ENCODE data around the gene SPATS2L.

SPATS2L gene

DNA sequence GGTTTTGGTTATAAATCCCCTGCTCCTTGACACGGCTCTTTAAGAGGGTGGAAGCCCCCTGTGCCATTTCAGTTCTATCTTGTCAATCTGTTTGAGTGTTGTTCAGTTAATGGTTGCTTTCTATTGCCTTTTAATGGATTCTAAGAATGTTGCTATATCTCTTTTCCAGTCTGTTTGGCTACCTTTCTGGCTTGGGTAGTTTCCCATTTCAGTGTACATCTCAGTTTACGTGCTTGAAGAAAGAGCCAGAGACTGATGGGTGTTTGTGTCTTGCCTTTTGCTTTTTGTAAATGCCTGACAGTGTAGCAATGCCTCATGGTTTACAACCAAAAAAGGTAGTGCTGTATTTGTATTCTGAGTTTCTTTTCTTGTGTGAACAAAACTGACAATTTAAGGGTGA, 45.3 kb downstream of the SPATS2L start:
- peak; percentile 43 for DNase-seq (ENCODE audit: low read depth)
- peak overlapping the region; percentile 9; the same call in 1 of the 2 replicates for H3K4me3 ChIP-seq (ENCODE audit: low read depth, low read length)
- TF ChIP-seq, protein P1, sequence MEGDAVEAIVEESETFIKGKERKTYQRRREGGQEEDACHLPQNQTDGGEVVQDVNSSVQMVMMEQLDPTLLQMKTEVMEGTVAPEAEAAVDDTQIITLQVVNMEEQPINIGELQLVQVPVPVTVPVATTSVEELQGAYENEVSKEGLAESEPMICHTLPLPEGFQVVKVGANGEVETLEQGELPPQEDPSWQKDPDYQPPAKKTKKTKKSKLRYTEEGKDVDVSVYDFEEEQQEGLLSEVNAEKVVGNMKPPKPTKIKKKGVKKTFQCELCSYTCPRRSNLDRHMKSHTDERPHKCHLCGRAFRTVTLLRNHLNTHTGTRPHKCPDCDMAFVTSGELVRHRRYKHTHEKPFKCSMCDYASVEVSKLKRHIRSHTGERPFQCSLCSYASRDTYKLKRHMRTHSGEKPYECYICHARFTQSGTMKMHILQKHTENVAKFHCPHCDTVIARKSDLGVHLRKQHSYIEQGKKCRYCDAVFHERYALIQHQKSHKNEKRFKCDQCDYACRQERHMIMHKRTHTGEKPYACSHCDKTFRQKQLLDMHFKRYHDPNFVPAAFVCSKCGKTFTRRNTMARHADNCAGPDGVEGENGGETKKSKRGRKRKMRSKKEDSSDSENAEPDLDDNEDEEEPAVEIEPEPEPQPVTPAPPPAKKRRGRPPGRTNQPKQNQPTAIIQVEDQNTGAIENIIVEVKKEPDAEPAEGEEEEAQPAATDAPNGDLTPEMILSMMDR (IDR thresholded peaks at IDR 0.05; ENCODE audit: control insufficient read depth, extremely low read depth, insufficient read depth) = no peak

DNA sequence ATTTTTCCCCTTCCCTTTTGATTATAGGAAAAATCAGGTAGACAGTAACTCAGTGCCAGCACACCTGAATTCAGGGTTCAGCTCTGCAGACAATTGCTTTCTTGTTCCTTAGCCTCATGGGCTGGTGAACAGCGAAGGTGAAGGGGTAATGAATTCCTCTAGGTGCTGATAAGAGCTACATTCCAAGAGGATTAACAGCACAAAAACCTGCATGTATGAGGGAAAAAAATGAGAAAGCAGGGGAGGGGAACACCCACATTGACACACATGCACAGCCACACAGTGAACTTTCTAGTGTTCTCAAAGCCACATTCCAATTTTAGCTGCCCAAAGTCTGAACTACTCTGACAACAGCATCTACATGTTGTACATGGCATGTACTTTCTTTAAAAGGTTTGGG, 46.1 kb downstream of the SPATS2L start:
- TF ChIP-seq, protein P1 (IDR thresholded peaks at IDR 0.05; ENCODE audit: control insufficient read depth, extremely low read depth, insufficient read depth) = no peak
- no peak for DNase-seq (ENCODE audit: low read depth)
- no peak overlapping the region for H3K4me3 ChIP-seq (ENCODE audit: low read depth, low read length)

DNA sequence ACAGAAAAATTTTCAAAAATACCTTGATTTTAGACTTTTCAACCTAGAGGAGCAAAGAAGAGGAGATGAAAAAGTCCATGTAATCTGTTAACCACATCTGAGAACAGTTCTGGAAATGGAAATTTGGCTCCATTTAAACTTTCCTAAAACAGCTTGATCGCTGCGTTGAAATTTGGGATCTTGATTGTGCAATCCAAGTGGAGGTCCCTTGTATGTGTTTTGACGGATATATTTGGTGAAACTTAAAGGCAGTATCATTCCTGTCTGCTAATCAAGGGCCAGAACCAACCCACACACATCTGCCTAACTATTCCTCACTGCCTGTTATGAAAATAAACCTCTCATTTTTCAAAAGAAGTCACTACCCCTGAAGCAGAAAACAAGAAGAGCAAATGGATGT, 46.6 kb downstream of the SPATS2L start:
- TF ChIP-seq, protein P1 (IDR thresholded peaks at IDR 0.05; ENCODE audit: control insufficient read depth, extremely low read depth, insufficient read depth) = no peak
- H3K4me3 ChIP-seq (ENCODE audit: low read depth, low read length) = no peak overlapping the region
- no peak for DNase-seq (ENCODE audit: low read depth)

DNA sequence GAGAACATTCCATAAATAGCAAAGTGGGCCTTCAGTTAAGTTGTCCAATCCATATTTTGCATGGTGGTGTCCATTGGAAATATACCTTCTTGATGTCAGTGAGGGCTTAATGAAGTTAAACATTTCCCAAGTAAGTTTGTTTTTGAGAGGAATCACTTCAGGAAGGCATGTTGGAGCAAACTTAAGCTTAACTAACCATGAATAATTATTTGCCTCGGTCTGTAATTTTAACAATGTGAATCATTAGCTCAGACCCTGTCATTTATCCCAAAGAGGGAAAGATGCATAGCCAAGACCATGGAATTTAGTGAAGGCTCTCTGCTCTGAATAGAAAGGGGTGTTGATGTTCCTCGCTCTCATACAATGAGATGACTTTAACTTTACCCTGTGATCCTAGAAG, 47.4 kb downstream of the SPATS2L start:
- TF ChIP-seq, protein P1 (IDR thresholded peaks at IDR 0.05; ENCODE audit: control insufficient read depth, extremely low read depth, insufficient read depth) = no peak
- no peak for DNase-seq (ENCODE audit: low read depth)

DNA sequence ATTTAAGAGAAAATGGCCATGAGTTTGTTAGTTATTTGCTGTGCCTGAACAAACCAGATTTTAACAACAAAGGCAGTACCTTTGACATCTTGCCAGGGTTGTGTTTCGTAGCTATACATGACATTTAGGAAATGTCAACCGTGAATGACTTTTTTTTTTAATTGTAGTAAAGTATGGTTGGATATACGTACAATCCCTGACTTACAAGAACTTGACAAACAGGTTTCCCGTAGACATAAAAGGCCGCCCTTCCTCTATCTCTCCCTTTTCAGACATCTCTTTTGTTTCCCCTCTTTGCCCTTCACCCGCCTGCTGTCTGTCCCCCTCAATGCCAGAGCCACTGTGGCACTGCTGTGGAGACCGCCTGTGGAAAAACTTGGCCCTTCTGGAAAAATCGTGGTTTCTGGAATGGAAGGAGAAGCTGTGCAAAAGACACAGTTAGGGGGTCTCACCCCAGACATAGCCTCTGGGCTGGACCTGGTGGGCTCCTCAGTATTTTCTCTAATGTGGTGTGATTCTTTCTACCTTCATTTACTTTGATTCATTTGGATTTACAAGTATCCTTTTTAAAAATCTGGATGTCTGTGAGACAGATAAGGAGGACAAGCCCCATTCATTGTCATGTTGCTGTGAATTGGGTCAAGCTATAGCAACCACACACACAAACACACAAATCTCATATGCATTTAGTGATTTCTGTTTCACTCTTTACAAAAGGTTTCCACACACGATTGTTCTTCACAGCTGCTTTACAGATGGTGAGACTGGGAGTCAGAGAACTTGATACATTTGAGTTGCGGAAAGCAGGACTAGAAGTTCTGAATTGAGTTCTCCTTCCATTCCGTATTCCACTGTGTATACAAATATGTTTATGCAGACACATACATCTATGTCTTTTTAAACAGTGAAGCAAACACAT, 48.6 kb downstream of the SPATS2L start:
- TF ChIP-seq, protein P1 (IDR thresholded peaks at IDR 0.05; ENCODE audit: control insufficient read depth, extremely low read depth, insufficient read depth) = no peak
- DNase-seq (ENCODE audit: low read depth) = no peak

More for the DNA sequence above, 47.4 kb downstream of the SPATS2L start:
- no peak overlapping the region for H3K4me3 ChIP-seq (ENCODE audit: low read depth, low read length)

DNA sequence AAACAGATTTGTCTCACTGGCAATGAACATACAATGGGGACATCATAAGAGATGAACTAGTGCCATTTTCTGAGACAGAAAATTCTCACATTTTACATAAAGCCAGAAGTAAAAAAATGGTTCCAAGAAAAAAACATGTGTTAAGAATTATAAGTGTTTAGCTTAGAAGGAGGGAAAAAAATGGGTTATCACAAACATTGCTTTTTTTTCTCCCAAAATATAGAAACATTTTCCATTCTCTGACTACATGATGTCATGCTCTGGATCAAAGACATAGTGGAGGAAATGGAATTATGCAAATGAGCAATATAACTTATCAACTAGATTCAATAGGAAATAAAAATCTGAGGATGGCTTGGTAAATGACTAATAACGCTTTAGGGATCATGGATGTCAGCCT, 49.8 kb downstream of the SPATS2L start:
- H3K4me3 ChIP-seq (ENCODE audit: low read depth, low read length) = no peak overlapping the region
- DNase-seq (ENCODE audit: low read depth) = no peak
- TF ChIP-seq, protein P1 (IDR thresholded peaks at IDR 0.05; ENCODE audit: control insufficient read depth, extremely low read depth, insufficient read depth) = no peak

More for the DNA sequence above, 48.6 kb downstream of the SPATS2L start:
- H3K4me3 ChIP-seq (ENCODE audit: low read depth, low read length) = no peak overlapping the region

All from LNCaP clone FGC (cell line).